GM18505 (cell line): ENCODE data around the gene SEC14L2.
"Not testable (repeated sequence)": the region's sequence is repeated elsewhere in the genome, so short reads cannot be mapped to it uniquely, and the experiment has no call there.

ENCODE experiments used
- ATAC-seq: cut with Tn5 transposase; IDR thresholded peaks from one replicate; pipeline ENCODE4 v1.9.1; 2021; ENCODE audit not compliant: unreplicated experiment
- POLR2A ChIP-seq: IDR thresholded peaks from 4 replicates; pipeline ENCODE4 v1.6.1; 2011; ENCODE audit warnings: borderline replicate concordance; ENCODE audit not compliant: insufficient read depth, insufficient read length; ENCODE audit errors: extremely low read depth

SEC14L2 gene

GRCh38 chr22:30386960-30387827, 9.6 kb upstream of the SEC14L2 start, which contains the start of gene RNF215:
Gene RNF215, minus strand, starts transcription at chr22:30387411. Its CDS starts 98 bp downstream, at chr22:30387313.
- peak; percentile 74 for ATAC-seq
- TF ChIP-seq POLR2A: peak; percentile 48

- TF ChIP-seq POLR2A: no peak
- no peak for ATAC-seq
These were observed 5.7 kb upstream of the SEC14L2 start for GRCh38 chr22:30390974-30391691.

- no peak for ATAC-seq
These were observed 4.0 kb upstream of the SEC14L2 start for GRCh38 chr22:30392661-30393321.

GRCh38 chr22:30393322-30393680, 3.5 kb upstream of the SEC14L2 start:
- no peak for TF ChIP-seq POLR2A
- no peak for ATAC-seq

More at GRCh38 chr22:30392661-30393321, 4.0 kb upstream of the SEC14L2 start:
- TF ChIP-seq POLR2A: no peak

- TF ChIP-seq POLR2A: no peak
- no peak for ATAC-seq
These were observed 2.9 kb upstream of the SEC14L2 start for GRCh38 chr22:30393885-30394284.

- no peak for TF ChIP-seq POLR2A
- no peak for ATAC-seq
These were observed 1.1 kb downstream of the SEC14L2 start for GRCh38 chr22:30397656-30398635.

- no peak for ATAC-seq
- no peak for TF ChIP-seq POLR2A
These were observed 2.2 kb downstream of the SEC14L2 start for GRCh38 chr22:30398685-30399680.

GRCh38 chr22:30399718-30400117, 2.9 kb downstream of the SEC14L2 start:
- no peak for TF ChIP-seq POLR2A
- ATAC-seq: no peak

GRCh38 chr22:30400159-30400558, 3.3 kb downstream of the SEC14L2 start:
- TF ChIP-seq POLR2A: no peak
- ATAC-seq: no peak

- not testable (repeated sequence) for ATAC-seq
These were observed 4.2 kb downstream of the SEC14L2 start for GRCh38 chr22:30401024-30401423.

- no peak for ATAC-seq
These were observed 5.4 kb downstream of the SEC14L2 start for GRCh38 chr22:30402028-30402765.

GRCh38 chr22:30402766-30403104, 5.9 kb downstream of the SEC14L2 start:
- not testable (repeated sequence) for ATAC-seq

More at GRCh38 chr22:30402028-30402765, 5.4 kb downstream of the SEC14L2 start:
- no peak for TF ChIP-seq POLR2A
